ENCODE measurements around the gene PROX1. TPM values are rescaled to one million over a fixed set of nuclear protein-coding genes. Genes with fewer than 3 reads are reported as not detected.

The PROX1 gene
- total and polyA plus RNA-seq, 2 experiments from 2014 or later: under 0.01 to 0.20 TPM

DNA sequence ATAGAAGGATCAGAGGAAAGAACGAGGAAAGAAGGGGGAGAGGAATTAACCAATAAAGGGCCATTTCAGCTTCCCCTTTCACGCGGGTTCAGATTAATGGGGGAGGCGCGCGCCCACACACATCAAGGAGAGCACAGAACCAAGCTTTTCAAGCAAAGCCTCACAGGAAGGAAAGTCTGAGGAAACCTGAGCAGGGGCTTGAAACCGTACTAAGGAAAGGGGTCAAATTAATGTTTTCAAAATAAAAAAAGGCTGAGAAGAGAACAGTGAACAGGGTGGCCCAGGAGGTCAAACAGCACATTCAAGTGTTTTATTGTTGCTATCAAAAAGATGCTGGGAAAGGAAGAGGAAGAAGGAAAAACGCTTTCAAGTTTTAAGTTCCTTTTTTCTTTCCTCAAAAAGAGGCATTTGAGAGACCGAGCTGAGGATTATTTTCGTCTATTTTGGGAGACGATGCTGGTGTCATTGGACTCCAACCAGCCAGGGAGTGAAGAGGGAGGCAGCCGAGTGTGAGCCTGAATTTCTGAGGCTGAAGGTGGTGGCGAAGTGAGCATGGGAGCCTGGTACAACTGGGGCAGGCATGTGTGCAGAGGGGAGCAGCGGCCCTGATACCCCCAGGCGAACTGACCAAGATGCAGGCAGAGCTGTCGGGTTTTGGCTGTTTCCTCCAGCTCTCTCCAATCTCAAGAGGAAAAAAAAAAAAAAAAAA is 88.4 kb downstream of the PROX1 start:
- 41 to 46% methylated on average over 13 to 16 of the region's 16 CpGs for WGBS, 2 experiments (ENCODE audit: low coverage in 1 of 2, low lambda C conversion rate in 2 of 2, missing lambda C conversion rate in 2 of 2)
- Histone ChIP-seq H3K9me3 (ENCODE audit: low read depth) (no peaks in the 10 kb centered on the region), H3K4me1 (ENCODE audit: insufficient read depth) (no peaks in the 10 kb centered on the region), H3F3A (ENCODE audit: insufficient read depth) (no peaks in the 10 kb centered on the region), H4K20me1 (ENCODE audit: insufficient read depth) (no peaks in the 10 kb centered on the region), H3K36me3 (ENCODE audit: low read depth) (no peaks in the 10 kb centered on the region), H3K27ac (no peak overlapping the region), H3K4me3 (no peak overlapping the region), H3K9ac (no peak overlapping the region), H3K9me2 (ENCODE audit: insufficient read depth) (no peaks in the 10 kb centered on the region), H3K4me2 (ENCODE audit: unreplicated experiment) (no peak overlapping the region), H3K27me3 (replicated peaks; ENCODE audit: insufficient read depth) (peaks cover 13% of the 10 kb centered on the region; the same call in 1 of the 2 replicates), H3K79me2 (ENCODE audit: insufficient read depth) (no peaks in the 10 kb centered on the region), H2AFZ (no peak overlapping the region)
- TF ChIP-seq EZH2 (IDR thresholded peaks at IDR 0.05; ENCODE audit: insufficient read depth, poor library complexity, severe bottlenecking): no peak
- no peak for TF ChIP-seq EZH2phosphoT487 (IDR thresholded peaks at IDR 0.05; ENCODE audit: insufficient read depth, low read depth)
- DNase-seq: no peak
- in situ Hi-C loops (cut with MboI): no loop called here

- no peaks in the 10 kb centered on the region for H3K36me3 ChIP-seq (ENCODE audit: low read depth)
- H3K9me3 ChIP-seq (ENCODE audit: low read depth): no peaks in the 10 kb centered on the region
- no peaks in the 10 kb centered on the region for H3F3A ChIP-seq (ENCODE audit: insufficient read depth)
- no peak overlapping the region for H3K27ac ChIP-seq
- no peak overlapping the region for H3K4me2 ChIP-seq (ENCODE audit: unreplicated experiment)
- no peak overlapping the region for H3K9ac ChIP-seq
- TF ChIP-seq EZH2 (IDR thresholded peaks at IDR 0.05; ENCODE audit: insufficient read depth, poor library complexity, severe bottlenecking) (no peak), EZH2phosphoT487 (IDR thresholded peaks at IDR 0.05; ENCODE audit: insufficient read depth, low read depth) (no peak)
- H3K4me1 ChIP-seq (ENCODE audit: insufficient read depth): no peaks in the 10 kb centered on the region
- peaks cover 13% of the 10 kb centered on the region; the same call in 1 of the 2 replicates for H3K27me3 ChIP-seq (replicated peaks; ENCODE audit: insufficient read depth)
- no peaks in the 10 kb centered on the region for H3K79me2 ChIP-seq (ENCODE audit: insufficient read depth)
- in situ Hi-C loops (cut with MboI): no loop called here
- H4K20me1 ChIP-seq (ENCODE audit: insufficient read depth): no peaks in the 10 kb centered on the region
- DNase-seq: no peak
- WGBS, 2 experiments (ENCODE audit: low coverage in 1 of 2, low lambda C conversion rate in 2 of 2, missing lambda C conversion rate in 2 of 2): 25 to 27% methylated on average over 7 of the region's 7 CpGs
- H3K4me3 ChIP-seq: no peak overlapping the region
- H3K9me2 ChIP-seq (ENCODE audit: insufficient read depth): no peaks in the 10 kb centered on the region
- no peak overlapping the region for H2AFZ ChIP-seq
These were observed 88.9 kb downstream of the PROX1 start for GRCh38 chr1:214076708-214077065.

- no peaks in the 10 kb centered on the region for H3K4me1 ChIP-seq (ENCODE audit: insufficient read depth)
- no peaks in the 10 kb centered on the region for H4K20me1 ChIP-seq (ENCODE audit: insufficient read depth)
- H3K4me2 ChIP-seq (ENCODE audit: unreplicated experiment): no peak overlapping the region
- DNase-seq: no peak
- no peaks in the 10 kb centered on the region for H3F3A ChIP-seq (ENCODE audit: insufficient read depth)
- no peaks in the 10 kb centered on the region for H3K9me2 ChIP-seq (ENCODE audit: insufficient read depth)
- TF ChIP-seq EZH2 (IDR thresholded peaks at IDR 0.05; ENCODE audit: insufficient read depth, poor library complexity, severe bottlenecking) (no peak), EZH2phosphoT487 (IDR thresholded peaks at IDR 0.05; ENCODE audit: insufficient read depth, low read depth) (no peak)
- no peaks in the 10 kb centered on the region for H3K79me2 ChIP-seq (ENCODE audit: insufficient read depth)
- no peaks in the 10 kb centered on the region for H3K9me3 ChIP-seq (ENCODE audit: low read depth)
- no peak overlapping the region for H3K27ac ChIP-seq
- WGBS, 2 experiments (ENCODE audit: low coverage in 1 of 2, low lambda C conversion rate in 2 of 2, missing lambda C conversion rate in 2 of 2): 6 to 12% methylated on average over 3 of the region's 3 CpGs
- H3K27me3 ChIP-seq (replicated peaks; ENCODE audit: insufficient read depth): peaks cover 5% of the 10 kb centered on the region; the same call in 1 of the 2 replicates
- H3K4me3 ChIP-seq: no peak overlapping the region
- no peaks in the 10 kb centered on the region for H3K36me3 ChIP-seq (ENCODE audit: low read depth)
- no peak overlapping the region for H3K9ac ChIP-seq
- no peak overlapping the region for H2AFZ ChIP-seq
- in situ Hi-C loops (cut with MboI): no loop called here
These were observed 91.2 kb downstream of the PROX1 start for GRCh38 chr1:214078950-214079349.

DNA sequence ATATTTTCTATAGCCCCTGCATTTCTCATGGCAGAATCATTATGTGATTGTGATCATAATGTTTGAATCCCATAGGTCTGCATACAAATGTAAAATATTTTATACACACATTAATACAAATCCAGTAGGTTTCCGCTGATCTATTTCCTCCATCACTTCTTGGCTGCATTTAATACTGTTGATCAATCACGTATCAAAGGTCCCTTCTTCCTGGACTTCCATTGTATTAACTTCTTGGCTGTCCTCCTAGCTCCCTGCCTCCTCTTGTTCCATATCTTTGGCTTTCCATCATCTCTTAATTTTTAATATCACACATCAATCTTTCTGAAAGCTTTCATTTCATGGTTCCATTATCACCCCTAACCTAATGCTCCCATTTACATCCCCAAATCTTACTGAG is 97.6 kb downstream of the PROX1 start:
- H3K4me2 ChIP-seq (ENCODE audit: unreplicated experiment): no peak overlapping the region
- H2AFZ ChIP-seq: no peak overlapping the region
- no peak for DNase-seq
- H3K9me3 ChIP-seq (ENCODE audit: low read depth): no peaks in the 10 kb centered on the region
- H3K36me3 ChIP-seq (ENCODE audit: low read depth): no peaks in the 10 kb centered on the region
- no peaks in the 10 kb centered on the region for H4K20me1 ChIP-seq (ENCODE audit: insufficient read depth)
- TF ChIP-seq EZH2phosphoT487 (IDR thresholded peaks at IDR 0.05; ENCODE audit: insufficient read depth, low read depth) (no peak), EZH2 (IDR thresholded peaks at IDR 0.05; ENCODE audit: insufficient read depth, poor library complexity, severe bottlenecking) (no peak)
- no peaks in the 10 kb centered on the region for H3F3A ChIP-seq (ENCODE audit: insufficient read depth)
- H3K4me1 ChIP-seq (ENCODE audit: insufficient read depth): no peaks in the 10 kb centered on the region
- no peak overlapping the region for H3K9ac ChIP-seq
- H3K79me2 ChIP-seq (ENCODE audit: insufficient read depth): no peaks in the 10 kb centered on the region
- H3K27ac ChIP-seq: no peak overlapping the region
- in situ Hi-C loops (cut with MboI): no loop called here
- H3K9me2 ChIP-seq (ENCODE audit: insufficient read depth): no peaks in the 10 kb centered on the region
- H3K4me3 ChIP-seq: no peak overlapping the region
- 34 to 40% methylated on average over 2 of the region's 2 CpGs for WGBS, 2 experiments (ENCODE audit: low coverage in 1 of 2, low lambda C conversion rate in 2 of 2, missing lambda C conversion rate in 2 of 2)
- no peaks in the 10 kb centered on the region for H3K27me3 ChIP-seq (replicated peaks; ENCODE audit: insufficient read depth)
